LHCN-M2 (cell line): ENCODE results near the gene TOR1B. TPM values are rescaled to one million over a fixed set of nuclear protein-coding genes. Genes with fewer than 3 reads are reported as not detected.
"Not testable (repeated sequence)": the region's sequence is repeated elsewhere in the genome, so short reads cannot be mapped to it uniquely, and the experiment has no call there.

Experiments used
- DNase-seq: peaks from one replicate; pipeline ENCODE4 v3.0.0-alpha.2; 2012; ENCODE audit warnings: low read depth
- polyA plus RNA-seq: library from polyadenylated mRNA; unstranded; fragments of >200 nt; gene quantifications from one replicate; pipeline ENCODE4 v1.2.1, GENCODE V29; 2012; ENCODE audit warnings: missing spikeins
- total RNA-seq: library from RNA; depleted of rRNA; stranded (reverse); fragments of >200 nt; gene quantifications from 2 replicates; pipeline ENCODE4 v1.2.3, GENCODE V29; 2014; rRNA removed

TOR1B gene
- 32.5 and 38.0 TPM in 2 replicates for total RNA-seq
- 14.4 TPM for polyA plus RNA-seq

- peak; percentile 92 for DNase-seq
Observed at GRCh38 chr9:129802833-129803675, at the start of gene TOR1B. TOR1B (plus strand) TSS chr9:129803184; CDS start chr9:129803213, 29 bp downstream.

GRCh38 chr9:129755151-129755550 lies 47.8 kb upstream of the TOR1B start:
- no peak for DNase-seq

- DNase-seq = no peak
Observed at GRCh38 chr9:129756191-129756590, 46.8 kb upstream of the TOR1B start.

GRCh38 chr9:129757045-129757444 lies 45.9 kb upstream of the TOR1B start:
- DNase-seq = no peak

- DNase-seq = no peak
Observed at GRCh38 chr9:129759319-129759718, 43.7 kb upstream of the TOR1B start.

- DNase-seq = no peak
Observed at GRCh38 chr9:129759804-129760502, 43.0 kb upstream of the TOR1B start.

GRCh38 chr9:129760784-129761183 lies 42.2 kb upstream of the TOR1B start:
- not testable (repeated sequence) for DNase-seq

- DNase-seq = no peak
Observed at GRCh38 chr9:129761293-129761900, 41.6 kb upstream of the TOR1B start.

- DNase-seq = no peak
Observed at GRCh38 chr9:129761901-129762369, 41.0 kb upstream of the TOR1B start.

- peak; percentile 92 for DNase-seq
Observed at GRCh38 chr9:129762370-129762984, 40.5 kb upstream of the TOR1B start.

- peak; percentile 78 for DNase-seq
Observed at GRCh38 chr9:129762985-129763926, 39.7 kb upstream of the TOR1B start.

GRCh38 chr9:129765764-129766317 lies 37.1 kb upstream of the TOR1B start:
- no peak for DNase-seq

- DNase-seq = no peak
Observed at GRCh38 chr9:129768486-129768885, 34.5 kb upstream of the TOR1B start.

- no peak for DNase-seq
Observed at GRCh38 chr9:129769669-129770068, 33.3 kb upstream of the TOR1B start.

GRCh38 chr9:129770741-129771140 lies 32.2 kb upstream of the TOR1B start:
- no peak for DNase-seq

- DNase-seq = peak; percentile 93
Observed at GRCh38 chr9:129773262-129774048, 29.5 kb upstream of the TOR1B start.

- DNase-seq = no peak
Observed at GRCh38 chr9:129774791-129775447, 28.1 kb upstream of the TOR1B start.

GRCh38 chr9:129775448-129775798 lies 27.6 kb upstream of the TOR1B start:
- no peak for DNase-seq

GRCh38 chr9:129776096-129776495 lies 26.9 kb upstream of the TOR1B start:
- DNase-seq = not testable (repeated sequence)
